Large intestine (tissue), 3 donors: ENCODE results near the gene SLC4A3. TPM values are rescaled to one million over a fixed set of nuclear protein-coding genes. Genes with fewer than 3 reads are reported as not detected.

ENCODE experiments used
- DNase-seq, 2 donors: peaks; one replicate each; pipeline versions ENCODE4 v3.0.0 to v3.0.0-alpha.2; 2013
- H3K27ac ChIP-seq: one replicate; pipeline ENCODE4 v1.5.1; 2013; ENCODE audit warnings: low read length
- H3K27me3 ChIP-seq: 2 replicates; pipeline ENCODE4 v1.6.1; 2013; ENCODE audit warnings: low read length; ENCODE audit not compliant: control insufficient read depth, insufficient read depth
- H3K36me3 ChIP-seq: 2 replicates; pipeline ENCODE4 v1.6.1; 2013; ENCODE audit warnings: low read length; ENCODE audit not compliant: control insufficient read depth, insufficient read depth
- H3K4me1 ChIP-seq: one replicate; pipeline ENCODE4 v1.6.1; 2013; ENCODE audit warnings: low read length; ENCODE audit not compliant: control insufficient read depth, insufficient read depth
- H3K4me3 ChIP-seq: one replicate; pipeline ENCODE4 v1.5.1; 2013; ENCODE audit warnings: low read length
- H3K9me3 ChIP-seq: one replicate; pipeline ENCODE4 v1.6.1; 2013; ENCODE audit warnings: mild to moderate bottlenecking, low read depth, low read length, moderate library complexity; ENCODE audit not compliant: control insufficient read depth
- WGBS: methylation state at CpG from one replicate; pipeline ENCODE4 v1.1.5; 2013; ENCODE audit warnings: low lambda C conversion rate; ENCODE audit not compliant: insufficient coverage; 5-methylcytosine and 5-hydroxymethylcytosine counted together
- polyA plus RNA-seq: library from polyadenylated mRNA; unstranded; fragments of 120-200 nt; gene quantifications from one replicate; pipeline ENCODE4 v1.2.1, GENCODE V29; 2013

SLC4A3 gene
- polyA plus RNA-seq, 1 donor = 3.3 TPM

GRCh38 chr2:219689676-219690628 lies 62.5 kb downstream of the SLC4A3 start:
- Histone ChIP-seq H3K36me3 (no peaks in the 10 kb centered on the region), H3K9me3 (no peaks in the 10 kb centered on the region), H3K27me3 (peaks cover 26% of the 10 kb centered on the region), H3K4me3 (no peak overlapping the region), H3K27ac (no peak overlapping the region), H3K4me1 (no peaks in the 10 kb centered on the region)
- peak; percentile 29 to 47 for DNase-seq
- 50% methylated on average over 2 of the region's 17 CpGs for WGBS

- 30% methylated on average over 2 of the region's 10 CpGs for WGBS
- no peaks in the 10 kb centered on the region for H3K9me3 ChIP-seq
- H3K36me3 ChIP-seq = no peaks in the 10 kb centered on the region
- H3K27me3 ChIP-seq = peaks cover 23% of the 10 kb centered on the region
- no peaks in the 10 kb centered on the region for H3K4me1 ChIP-seq
- no peak overlapping the region for H3K27ac ChIP-seq
- no peak for DNase-seq
- no peak overlapping the region for H3K4me3 ChIP-seq
Observed at GRCh38 chr2:219691571-219691970, 64.1 kb downstream of the SLC4A3 start.

Other genes starting within 250 kb of the SLC4A3 start
- 149 TPM for gene DNPEP, start 239.7 kb upstream of the SLC4A3 start, polyA plus RNA-seq
- 429 TPM for gene DES, start 209.3 kb upstream of the SLC4A3 start, polyA plus RNA-seq
- gene SPEG, start 192.8 kb upstream of the SLC4A3 start, polyA plus RNA-seq = 35.1 TPM
- gene GMPPA, start 128.7 kb upstream of the SLC4A3 start, polyA plus RNA-seq = 54.0 TPM
- 1.1 TPM for gene ASIC4, start 113.1 kb upstream of the SLC4A3 start, polyA plus RNA-seq
- gene CHPF, start 83.8 kb upstream of the SLC4A3 start, polyA plus RNA-seq = 81.8 TPM
- 19.9 TPM for gene TMEM198, start 83.6 kb upstream of the SLC4A3 start, polyA plus RNA-seq
- gene OBSL1, start 56.1 kb upstream of the SLC4A3 start, polyA plus RNA-seq = 92.9 TPM
- 1.2 TPM for gene INHA, start 55.3 kb upstream of the SLC4A3 start, polyA plus RNA-seq
- gene STK11IP, start 29.8 kb upstream of the SLC4A3 start, polyA plus RNA-seq = 28.0 TPM